SK-N-SH treated with all-trans-retinoic acid at 6 μM for 48 hours (cell line): ENCODE measurements around the gene DMD.

Source experiments
- ATAC-seq: fragments of 200-7000 bp; cut with Tn5 transposase; 3 replicates; pipeline ENCODE4 v1.9.1; 2020; ENCODE audit warnings: mild to moderate bottlenecking, moderate library complexity
- ARNTL ChIP-seq: fragments of 450-650 bp; formaldehyde crosslinking; IDR thresholded peaks from 2 replicates; pipeline ENCODE4 v1.5.0; 2020; ENCODE audit warnings: low read depth, mild to moderate bottlenecking, moderate library complexity, borderline replicate concordance
- BACH2 ChIP-seq: fragments of 250-450 bp; sonication (Bioruptor Pico); IDR thresholded peaks from 2 replicates; pipeline ENCODE4 v1.9.0; 2021; ENCODE audit warnings: mild to moderate bottlenecking, borderline replicate concordance
- CREB5 ChIP-seq: fragments of 250-450 bp; sonication (Bioruptor Pico); IDR thresholded peaks from 2 replicates; pipeline ENCODE4 v1.5.1; 2020; ENCODE audit warnings: low read depth, mild to moderate bottlenecking, moderate library complexity
- CSDC2 ChIP-seq: fragments of 250-450 bp; sonication (Bioruptor Pico); IDR thresholded peaks from 2 replicates; pipeline ENCODE4 v1.5.0; 2020; ENCODE audit warnings: mild to moderate bottlenecking, moderate library complexity
- GLIS3 ChIP-seq: fragments of 250-450 bp; sonication (Bioruptor Pico); IDR thresholded peaks from 2 replicates; pipeline ENCODE4 v1.5.0; 2020; ENCODE audit warnings: mild to moderate bottlenecking, moderate library complexity
- ISL1 ChIP-seq: fragments of 250-450 bp; sonication (Bioruptor Pico); IDR thresholded peaks from 2 replicates; pipeline ENCODE4 v2.1.2; 2022; ENCODE audit warnings: mild to moderate bottlenecking, moderate library complexity
- OSR1 ChIP-seq: fragments of 250-450 bp; sonication (Bioruptor Pico); IDR thresholded peaks from 2 replicates; pipeline ENCODE4 v1.8.0; 2022; ENCODE audit warnings: moderate library complexity, mild to moderate bottlenecking, inconsistent platforms
- PATZ1 ChIP-seq: fragments of 250-450 bp; sonication (Bioruptor Pico); IDR thresholded peaks from 2 replicates; pipeline ENCODE4 v1.8.0; 2020; ENCODE audit warnings: mild to moderate bottlenecking, moderate library complexity, borderline replicate concordance
- POU6F1 ChIP-seq: fragments of 250-450 bp; sonication (Bioruptor Pico); IDR thresholded peaks from 2 replicates; pipeline ENCODE4 v1.8.0; 2021; ENCODE audit warnings: low read depth, mild to moderate bottlenecking, moderate library complexity, borderline replicate concordance
- PPARA ChIP-seq: fragments of 250-450 bp; sonication (Bioruptor Pico); IDR thresholded peaks from 2 replicates; pipeline ENCODE4 v1.5.0; 2020; ENCODE audit warnings: mild to moderate bottlenecking, borderline replicate concordance
- SNAI2 ChIP-seq: fragments of 250-450 bp; sonication (Bioruptor Pico); IDR thresholded peaks from 2 replicates; pipeline ENCODE4 v1.5.0; 2020; ENCODE audit warnings: mild to moderate bottlenecking, moderate library complexity
- ZC3H10 ChIP-seq: fragments of 250-450 bp; sonication (Bioruptor Pico); IDR thresholded peaks from 2 replicates; pipeline ENCODE4 v1.5.1; 2021; ENCODE audit warnings: mild to moderate bottlenecking, moderate library complexity
- ZFP3 ChIP-seq: fragments of 250-450 bp; sonication (Bioruptor Pico); IDR thresholded peaks from 2 replicates; pipeline ENCODE4 v1.5.0; 2020; ENCODE audit warnings: mild to moderate bottlenecking, moderate library complexity
- ZFP30 ChIP-seq: fragments of 450-650 bp; formaldehyde crosslinking; IDR thresholded peaks from 2 replicates; pipeline ENCODE4 v1.5.0; 2022; ENCODE audit warnings: mild to moderate bottlenecking, moderate library complexity
- ZNF565 ChIP-seq: fragments of 450-650 bp; formaldehyde crosslinking; conservative IDR thresholded peaks from 2 replicates; pipeline ENCODE4 v1.5.0; 2020; ENCODE audit warnings: low read depth, mild to moderate bottlenecking, moderate library complexity
- ZNF70 ChIP-seq: fragments of 450-650 bp; formaldehyde crosslinking; IDR thresholded peaks from 2 replicates; pipeline ENCODE4 v1.5.0; 2020; ENCODE audit warnings: mild to moderate bottlenecking, moderate library complexity
- ZNF8 ChIP-seq: fragments of 450-650 bp; formaldehyde crosslinking; IDR thresholded peaks from 2 replicates; pipeline ENCODE4 v1.5.0; 2020; ENCODE audit warnings: mild to moderate bottlenecking, moderate library complexity
- TF ChIP-seq, protein P1 (sequence below): fragments of 250-450 bp; sonication (Bioruptor Pico); IDR thresholded peaks from 2 replicates; pipeline ENCODE4 v1.5.1; 2021; ENCODE audit warnings: mild to moderate bottlenecking, moderate library complexity
- TF ChIP-seq, protein P2 (sequence below): fragments of 250-450 bp; sonication (Bioruptor Pico); IDR thresholded peaks from 2 replicates; pipeline ENCODE4 v1.5.0; 2020; ENCODE audit warnings: mild to moderate bottlenecking, moderate library complexity

DMD gene

DNA sequence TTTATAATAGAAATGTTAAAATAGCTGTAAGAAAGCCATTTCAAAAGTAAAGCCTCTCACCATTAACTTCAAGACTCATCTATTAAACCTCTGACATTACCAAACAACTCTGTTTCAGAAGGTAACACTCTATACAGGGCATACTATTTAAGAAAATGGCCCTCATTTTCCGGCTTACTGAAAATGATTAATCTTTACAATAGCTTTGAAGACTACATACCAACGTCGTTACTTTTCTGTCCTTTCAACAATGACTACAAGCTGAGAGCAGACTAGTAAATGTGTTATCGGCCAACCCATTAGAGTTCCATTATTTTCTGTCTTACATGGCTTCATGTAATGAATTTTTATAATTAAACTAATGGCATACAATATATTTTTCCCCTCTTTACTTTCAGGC, 1545.9 kb downstream of the DMD start:
- ATAC-seq: no peak
- TF ChIP-seq CREB5 (CRISPR knock-in tag): no peak

DNA sequence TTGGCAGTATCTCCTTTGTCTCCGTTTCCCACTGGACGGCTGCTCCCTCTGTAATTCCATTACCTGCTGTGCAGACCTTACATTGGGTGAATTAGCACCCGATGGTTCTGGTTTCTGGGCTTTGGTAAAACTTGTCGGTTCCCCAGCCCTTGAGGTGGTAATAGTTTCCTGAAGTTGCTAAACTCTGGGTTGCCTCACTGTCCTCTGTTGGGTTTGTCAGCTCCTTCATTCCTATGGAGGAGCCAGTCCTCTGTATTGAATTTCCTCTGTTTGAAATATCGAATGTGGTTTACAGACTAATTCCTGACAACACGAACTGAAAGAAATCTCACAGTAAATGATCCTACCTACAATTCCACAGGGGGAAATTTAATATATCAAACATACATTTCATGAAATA, 1548.2 kb downstream of the DMD start:
- no peak for ATAC-seq
- TF ChIP-seq, protein P1, sequence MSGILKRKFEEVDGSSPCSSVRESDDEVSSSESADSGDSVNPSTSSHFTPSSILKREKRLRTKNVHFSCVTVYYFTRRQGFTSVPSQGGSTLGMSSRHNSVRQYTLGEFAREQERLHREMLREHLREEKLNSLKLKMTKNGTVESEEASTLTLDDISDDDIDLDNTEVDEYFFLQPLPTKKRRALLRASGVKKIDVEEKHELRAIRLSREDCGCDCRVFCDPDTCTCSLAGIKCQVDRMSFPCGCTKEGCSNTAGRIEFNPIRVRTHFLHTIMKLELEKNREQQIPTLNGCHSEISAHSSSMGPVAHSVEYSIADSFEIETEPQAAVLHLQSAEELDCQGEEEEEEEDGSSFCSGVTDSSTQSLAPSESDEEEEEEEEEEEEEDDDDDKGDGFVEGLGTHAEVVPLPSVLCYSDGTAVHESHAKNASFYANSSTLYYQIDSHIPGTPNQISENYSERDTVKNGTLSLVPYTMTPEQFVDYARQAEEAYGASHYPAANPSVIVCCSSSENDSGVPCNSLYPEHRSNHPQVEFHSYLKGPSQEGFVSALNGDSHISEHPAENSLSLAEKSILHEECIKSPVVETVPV: no peak
- no peak for TF ChIP-seq ARNTL (CRISPR knock-in tag)
- TF ChIP-seq PATZ1: no peak
- TF ChIP-seq SNAI2 (CRISPR knock-in tag): no peak
- TF ChIP-seq PPARA (CRISPR knock-in tag): no peak
- no peak for TF ChIP-seq ZFP3 (CRISPR knock-in tag)
- TF ChIP-seq ZNF70 (CRISPR knock-in tag): no peak
- TF ChIP-seq CREB5 (CRISPR knock-in tag): no peak
- no peak for TF ChIP-seq BACH2 (CRISPR knock-in tag)
- TF ChIP-seq ZNF8 (CRISPR knock-in tag): no peak
- TF ChIP-seq ZC3H10: no peak

GRCh38 chrX:31661280-31661810, 1550.0 kb downstream of the DMD start:
- TF ChIP-seq ZNF70 (CRISPR knock-in tag): no peak
- TF ChIP-seq CREB5 (CRISPR knock-in tag): no peak
- TF ChIP-seq BACH2 (CRISPR knock-in tag): no peak
- TF ChIP-seq ZFP30 (CRISPR knock-in tag): no peak
- TF ChIP-seq CSDC2 (CRISPR knock-in tag): no peak
- TF ChIP-seq ARNTL (CRISPR knock-in tag): no peak
- no peak for TF ChIP-seq PPARA (CRISPR knock-in tag)
- no peak for TF ChIP-seq OSR1 (CRISPR knock-in tag)
- no peak for TF ChIP-seq ZFP3 (CRISPR knock-in tag)
- ATAC-seq: no peak

DNA sequence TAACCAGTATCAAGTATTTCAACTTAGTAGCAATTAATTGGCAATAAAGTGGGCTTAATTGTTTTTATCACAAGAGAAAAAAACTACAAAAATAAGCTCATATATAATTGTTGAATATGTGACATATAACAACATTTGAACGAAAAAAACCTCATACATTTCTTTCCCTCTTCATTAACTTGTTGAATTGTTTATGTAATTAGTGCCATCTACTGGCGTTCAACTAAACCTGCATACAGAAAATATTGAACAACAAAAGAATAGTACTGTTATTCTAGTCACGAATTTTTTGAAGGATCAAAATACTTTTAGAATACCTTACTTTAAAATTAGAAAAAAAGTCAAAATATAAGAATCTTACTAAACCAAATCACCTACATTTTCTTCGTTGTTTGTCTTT, 1553.0 kb downstream of the DMD start:
- ATAC-seq: peak; percentile 75
- no peak for TF ChIP-seq ZFP3 (CRISPR knock-in tag)
- no peak for TF ChIP-seq CREB5 (CRISPR knock-in tag)
- no peak for TF ChIP-seq ZC3H10
- TF ChIP-seq POU6F1 (CRISPR knock-in tag): no peak
- no peak for TF ChIP-seq ZFP30 (CRISPR knock-in tag)
- no peak for TF ChIP-seq ISL1
- no peak for TF ChIP-seq GLIS3 (CRISPR knock-in tag)
- TF ChIP-seq ZNF565: no peak
- TF ChIP-seq BACH2 (CRISPR knock-in tag): no peak
- no peak for TF ChIP-seq CSDC2 (CRISPR knock-in tag)
- TF ChIP-seq PATZ1: no peak
- TF ChIP-seq, protein P2, sequence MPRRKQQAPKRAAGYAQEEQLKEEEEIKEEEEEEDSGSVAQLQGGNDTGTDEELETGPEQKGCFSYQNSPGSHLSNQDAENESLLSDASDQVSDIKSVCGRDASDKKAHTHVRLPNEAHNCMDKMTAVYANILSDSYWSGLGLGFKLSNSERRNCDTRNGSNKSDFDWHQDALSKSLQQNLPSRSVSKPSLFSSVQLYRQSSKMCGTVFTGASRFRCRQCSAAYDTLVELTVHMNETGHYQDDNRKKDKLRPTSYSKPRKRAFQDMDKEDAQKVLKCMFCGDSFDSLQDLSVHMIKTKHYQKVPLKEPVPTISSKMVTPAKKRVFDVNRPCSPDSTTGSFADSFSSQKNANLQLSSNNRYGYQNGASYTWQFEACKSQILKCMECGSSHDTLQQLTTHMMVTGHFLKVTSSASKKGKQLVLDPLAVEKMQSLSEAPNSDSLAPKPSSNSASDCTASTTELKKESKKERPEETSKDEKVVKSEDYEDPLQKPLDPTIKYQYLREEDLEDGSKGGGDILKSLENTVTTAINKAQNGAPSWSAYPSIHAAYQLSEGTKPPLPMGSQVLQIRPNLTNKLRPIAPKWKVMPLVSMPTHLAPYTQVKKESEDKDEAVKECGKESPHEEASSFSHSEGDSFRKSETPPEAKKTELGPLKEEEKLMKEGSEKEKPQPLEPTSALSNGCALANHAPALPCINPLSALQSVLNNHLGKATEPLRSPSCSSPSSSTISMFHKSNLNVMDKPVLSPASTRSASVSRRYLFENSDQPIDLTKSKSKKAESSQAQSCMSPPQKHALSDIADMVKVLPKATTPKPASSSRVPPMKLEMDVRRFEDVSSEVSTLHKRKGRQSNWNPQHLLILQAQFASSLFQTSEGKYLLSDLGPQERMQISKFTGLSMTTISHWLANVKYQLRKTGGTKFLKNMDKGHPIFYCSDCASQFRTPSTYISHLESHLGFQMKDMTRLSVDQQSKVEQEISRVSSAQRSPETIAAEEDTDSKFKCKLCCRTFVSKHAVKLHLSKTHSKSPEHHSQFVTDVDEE (CRISPR knock-in tag): no peak
- no peak for TF ChIP-seq SNAI2 (CRISPR knock-in tag)
